Esophagus mucosa (tissue), 1 donor: ENCODE data around the gene CIBAR2. TPM values are rescaled to one million over a fixed set of nuclear protein-coding genes. Genes with fewer than 3 reads are reported as not detected.

Experiments
- ATAC-seq: fragments of 200-7000 bp; cut with Tn5 transposase; one replicate; pipeline ENCODE4 v1.9.1; 2020
- total RNA-seq: library from RNA; stranded (reverse); gene quantifications from one replicate; pipeline ENCODE4 v1.2.4, GENCODE V29; 2023
- donor health status: DM: yes; HTN: yes; CAD: no.

Gene CIBAR2
- total RNA-seq, result not detected

DNA sequence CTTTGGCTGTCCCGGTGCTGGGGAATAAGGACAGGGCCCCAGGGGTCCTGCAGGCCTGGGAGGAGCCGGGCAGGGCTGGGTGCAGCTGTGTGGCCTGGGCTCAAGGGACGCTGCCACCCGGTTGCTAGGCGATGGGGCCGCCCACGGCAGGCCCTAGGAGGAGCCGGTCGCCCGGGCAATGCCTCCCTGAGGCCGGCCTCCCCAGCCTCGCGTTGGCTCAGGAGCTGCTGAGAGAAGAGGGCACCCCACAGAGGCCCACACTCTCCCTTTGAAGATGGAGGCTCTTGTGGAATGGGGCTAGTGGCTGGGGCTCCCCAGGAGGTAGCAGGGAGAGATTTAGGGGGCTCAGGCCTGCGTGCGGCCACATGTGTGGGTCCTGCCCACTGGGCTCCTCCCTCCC, at the start of gene CIBAR2:
TSS of gene CIBAR2 (minus strand) at position 109 of the 400 bp plus-strand sequence. CDS start 120 bp downstream, outside the sequence.
- peak; percentile 4 for ATAC-seq

DNA sequence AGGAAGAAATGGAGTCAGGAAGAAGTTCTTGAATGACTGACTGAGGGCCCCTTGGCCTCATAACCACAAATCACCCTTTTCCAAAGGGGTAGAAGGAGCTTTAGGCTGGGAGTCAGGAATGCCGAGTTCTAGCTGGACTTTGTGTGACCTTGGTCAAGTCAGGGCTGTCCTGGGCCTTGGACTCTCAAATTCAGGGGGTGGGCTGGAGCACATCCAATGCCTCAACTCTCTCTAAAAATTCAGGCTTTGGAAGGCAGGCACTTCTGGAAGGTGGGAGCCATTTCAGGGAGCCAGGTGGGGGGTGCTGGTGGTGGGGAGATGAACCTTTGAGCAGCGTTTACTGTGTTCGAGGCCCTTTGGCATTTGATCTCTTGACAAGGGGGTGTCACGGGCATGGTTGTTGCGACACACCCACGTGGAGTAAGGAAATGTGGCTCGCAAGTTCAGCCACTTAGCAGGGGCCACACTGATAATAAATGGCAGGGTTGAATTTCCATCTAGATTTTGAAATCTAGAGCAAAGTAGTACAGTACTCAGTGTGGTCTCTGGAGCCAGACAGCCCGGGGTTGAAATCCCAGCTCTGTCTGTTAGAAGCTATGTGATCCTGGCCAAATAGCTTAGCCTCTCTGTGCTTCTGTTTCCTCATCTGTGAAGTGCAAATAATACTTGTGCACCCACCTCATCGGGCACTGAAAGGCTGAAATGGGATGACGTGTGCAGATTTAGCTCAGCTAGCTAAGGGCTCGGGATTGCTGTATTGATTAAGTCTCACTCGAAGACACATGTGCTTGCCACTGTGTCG, 47.1 kb upstream of the CIBAR2 start:
- ATAC-seq, result no peak

DNA sequence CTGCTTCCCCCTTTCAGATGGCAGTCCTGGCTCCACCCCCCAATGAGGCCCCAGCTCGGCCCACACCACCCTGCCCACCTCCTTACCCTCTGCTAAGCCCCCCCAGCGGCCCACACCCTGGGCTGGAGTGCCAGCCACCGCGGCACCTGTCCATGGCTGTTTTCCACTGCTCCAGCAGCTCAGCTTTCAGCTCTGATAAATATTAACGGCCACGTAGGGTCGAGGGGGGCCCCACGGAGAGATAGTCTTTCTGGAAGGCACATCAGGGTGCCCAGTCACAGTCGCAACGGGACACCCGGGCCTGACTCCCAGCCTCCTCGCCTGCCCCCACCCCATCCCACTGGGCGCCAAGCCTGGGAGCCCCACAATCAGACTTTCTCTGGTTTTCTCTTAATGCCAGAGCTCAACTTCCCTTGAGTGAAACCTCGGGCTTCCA, 46.5 kb upstream of the CIBAR2 start:
- ATAC-seq, result no peak

DNA sequence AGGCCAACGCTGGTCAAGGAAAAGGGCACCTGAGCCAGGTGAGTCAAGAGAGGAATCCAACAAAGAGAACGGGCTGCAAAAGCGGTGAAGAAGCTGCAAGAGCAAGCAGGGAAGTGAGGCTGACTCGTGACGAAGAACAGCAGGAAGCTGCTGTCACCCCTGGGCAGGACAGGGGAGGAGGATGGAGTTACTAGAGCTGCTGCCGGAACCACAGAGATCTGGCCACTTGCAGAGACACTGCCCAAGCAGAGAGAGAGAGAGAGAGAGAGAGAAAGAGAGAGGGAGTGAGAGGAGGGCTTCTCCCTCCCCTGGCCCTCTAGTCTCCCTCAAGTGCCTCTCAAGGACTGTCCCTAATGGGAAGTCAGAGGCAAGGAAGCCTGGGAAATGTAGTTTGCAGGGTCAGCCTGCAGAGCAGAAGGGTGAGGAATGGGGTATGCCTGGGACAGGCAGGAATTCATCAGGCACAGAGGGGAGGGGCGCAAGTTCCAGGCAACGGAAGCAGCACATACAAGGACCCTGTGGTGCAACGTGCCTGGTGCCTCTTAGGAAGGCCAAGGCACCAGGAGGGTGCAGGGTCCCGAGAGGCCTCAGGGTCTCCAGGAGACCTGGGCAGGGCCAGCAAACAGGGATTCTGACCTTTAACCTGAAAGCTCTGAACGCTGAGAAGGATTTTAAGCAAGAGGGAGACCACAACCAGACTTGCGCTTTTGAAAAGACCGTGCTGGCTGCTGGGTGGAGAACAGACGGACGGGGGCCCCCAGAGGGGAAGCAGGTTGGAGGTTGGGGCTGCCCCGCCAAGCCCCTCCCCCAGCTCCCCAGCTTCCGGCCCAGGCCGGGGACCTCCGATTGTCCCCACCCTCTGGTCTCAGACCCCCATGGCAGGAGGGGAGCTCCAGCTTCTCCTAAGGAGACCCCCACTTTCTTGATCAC, 45.8 kb upstream of the CIBAR2 start:
- ATAC-seq, result no peak

DNA sequence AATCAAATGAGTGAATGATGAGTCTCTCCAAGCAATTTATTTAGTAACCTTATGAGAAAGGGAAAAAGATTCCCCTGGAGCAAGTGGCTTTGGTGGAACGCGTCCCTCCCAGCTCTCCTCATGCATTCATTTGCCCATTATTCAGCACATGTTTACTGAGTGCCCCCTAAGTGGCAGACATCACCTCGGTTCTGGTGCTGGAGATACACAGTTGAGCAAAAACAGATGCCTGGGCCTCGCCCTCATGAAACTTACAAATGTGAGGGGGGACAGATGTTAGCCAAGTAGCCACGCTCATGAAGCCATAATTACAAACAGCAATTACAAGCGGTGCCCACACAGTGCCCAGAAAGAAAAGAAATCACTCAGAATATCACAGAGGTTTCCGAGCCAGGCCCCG, 45.1 kb upstream of the CIBAR2 start:
- no peak for ATAC-seq

DNA sequence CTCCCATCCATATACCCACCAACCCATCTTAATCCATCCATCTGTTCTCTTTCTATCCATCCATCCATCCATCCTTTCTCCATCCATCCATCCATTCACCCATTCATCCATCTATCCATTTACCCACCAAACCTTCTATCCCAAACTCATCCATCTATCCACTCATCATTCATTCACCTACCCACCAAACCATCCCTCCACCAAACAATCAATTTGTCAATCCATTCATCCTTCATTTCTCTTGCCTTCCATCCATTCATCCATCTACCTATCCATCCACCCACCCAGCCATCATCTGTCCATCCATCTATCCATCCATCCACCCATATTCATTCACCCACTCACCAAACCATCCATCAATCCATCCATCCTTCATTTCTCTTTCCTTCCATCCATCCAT, 44.6 kb upstream of the CIBAR2 start:
- no peak for ATAC-seq

DNA sequence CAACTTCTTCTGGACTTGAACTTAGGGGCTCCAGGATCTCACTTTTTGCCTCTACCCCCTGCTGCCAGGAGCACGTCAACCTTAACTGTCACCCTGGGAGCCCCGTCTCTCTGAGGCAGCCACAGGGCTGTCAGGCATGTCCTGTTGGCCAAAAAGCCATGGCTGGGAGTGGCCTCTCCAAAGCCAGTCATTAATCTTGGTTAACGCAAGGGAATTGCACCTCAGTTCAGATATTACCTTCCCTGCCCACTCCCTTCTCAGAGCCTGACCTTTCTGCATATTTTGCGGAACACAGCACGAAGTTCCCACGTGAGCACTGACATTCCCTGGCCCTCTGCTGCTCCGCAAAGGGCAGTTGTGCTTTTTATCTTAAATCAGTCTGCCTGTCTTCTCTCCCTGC, 44.2 kb upstream of the CIBAR2 start:
- ATAC-seq, result no peak

DNA sequence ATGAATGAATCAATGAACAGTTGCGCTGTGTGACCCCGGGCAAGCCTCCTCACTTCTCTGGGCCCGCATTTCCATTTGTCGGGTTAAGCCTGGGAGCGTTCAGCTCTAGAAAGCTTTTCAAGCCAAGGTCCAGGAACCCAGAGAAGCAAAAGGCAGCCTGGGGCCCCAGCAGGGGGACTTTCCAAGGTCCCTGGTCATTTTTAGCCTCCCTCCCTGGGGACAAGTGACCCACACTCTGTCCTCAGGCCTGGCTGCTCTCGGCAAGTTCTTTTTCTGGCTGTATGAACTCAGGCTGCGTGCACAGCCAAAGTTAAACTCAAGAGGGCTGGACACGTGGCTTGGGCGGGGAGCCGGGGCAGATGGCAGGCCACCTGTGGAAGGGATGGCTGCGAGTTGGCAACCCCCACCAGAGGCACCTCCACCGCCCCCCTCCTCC, 41.4 kb upstream of the CIBAR2 start:
- ATAC-seq, result no peak

DNA sequence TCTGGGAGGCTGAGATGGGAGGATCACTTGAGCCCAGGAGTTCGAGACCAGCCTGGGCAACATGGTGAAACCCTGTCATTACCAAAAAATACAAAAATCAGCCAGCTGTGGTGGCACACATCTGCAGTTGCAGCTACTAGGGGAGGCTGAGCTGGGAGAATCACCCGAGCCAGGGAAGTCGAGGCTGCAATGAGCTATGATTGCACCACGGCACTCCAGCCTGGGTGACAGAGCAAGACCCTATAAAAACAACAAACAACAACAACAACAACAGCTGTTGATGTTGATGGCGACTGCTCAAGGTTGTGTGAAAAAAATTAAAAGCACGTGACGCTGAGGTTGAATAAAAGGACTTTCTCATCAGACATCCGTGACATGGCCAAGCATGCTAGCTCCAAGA, 40.8 kb upstream of the CIBAR2 start:
- ATAC-seq, result no peak

DNA sequence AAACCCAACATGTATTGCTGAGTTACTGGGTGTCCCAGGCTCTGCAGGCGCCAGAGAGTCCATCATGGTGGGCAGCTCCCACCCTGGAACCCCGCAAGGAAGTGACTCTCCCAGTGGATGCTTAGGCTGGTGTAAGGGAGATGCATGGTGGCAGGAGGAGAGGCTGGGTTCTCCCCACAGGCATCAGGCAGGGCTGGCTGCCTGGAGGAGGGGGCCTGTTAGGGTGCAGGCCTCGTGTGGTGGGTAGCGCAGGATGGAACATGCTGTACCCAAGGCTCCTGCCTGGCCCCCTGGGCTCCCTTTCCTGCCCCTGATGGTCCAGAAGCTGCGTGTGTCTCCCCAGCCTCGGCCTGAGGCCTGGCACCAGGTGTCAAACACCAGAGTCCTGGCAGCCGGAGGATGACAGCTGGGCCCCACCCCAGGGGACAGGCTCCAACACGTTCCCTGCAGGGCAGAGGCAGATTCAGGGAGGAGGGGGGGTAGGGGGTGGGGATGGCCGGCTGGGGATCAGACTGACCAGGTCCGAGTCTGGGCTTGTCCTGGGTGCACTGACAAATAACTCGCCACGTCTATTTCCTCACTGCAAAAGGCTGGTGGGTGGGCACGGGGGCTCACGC, 40.2 kb upstream of the CIBAR2 start:
- peak; percentile 64 for ATAC-seq

DNA sequence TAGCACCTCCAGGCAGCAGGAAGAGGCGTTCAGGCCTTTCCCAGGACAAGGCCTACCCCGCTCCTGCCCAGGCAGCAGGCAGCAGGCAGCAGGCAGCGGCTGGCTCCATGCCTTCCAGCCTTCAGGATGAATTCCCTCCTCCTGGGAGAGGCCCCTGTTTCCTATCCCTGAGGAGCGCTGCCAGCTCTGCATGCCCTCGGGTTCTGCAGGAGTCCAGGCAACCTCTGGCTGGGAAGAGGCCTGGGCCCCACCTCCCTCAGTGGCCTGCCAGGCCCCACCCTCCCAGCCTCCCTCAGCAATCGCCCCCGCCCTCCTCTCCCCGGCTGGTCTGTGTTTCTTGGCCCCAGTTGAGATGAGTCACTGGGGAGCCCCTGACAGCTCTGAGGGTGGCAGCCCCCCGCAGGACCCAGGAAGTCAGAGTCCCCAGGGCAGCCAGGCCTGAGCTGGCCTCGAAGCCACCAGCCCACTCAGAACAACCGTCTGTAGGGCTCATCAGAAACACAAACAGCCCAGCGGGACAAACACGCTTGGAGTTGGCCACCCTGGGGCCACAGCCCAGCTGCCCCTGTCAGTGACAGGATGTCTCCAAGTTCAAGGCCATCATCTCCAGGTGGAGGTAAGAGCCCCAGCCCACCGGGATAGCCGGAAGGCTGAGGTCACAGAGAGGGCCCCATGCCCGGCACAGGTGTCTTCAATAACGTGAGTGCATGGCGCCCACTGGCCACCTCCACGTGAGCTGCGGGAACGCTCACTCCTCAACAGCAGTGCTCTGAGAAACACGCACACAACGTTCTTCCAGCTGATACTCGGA, 39.5 kb upstream of the CIBAR2 start:
- ATAC-seq, result peak; percentile 64

DNA sequence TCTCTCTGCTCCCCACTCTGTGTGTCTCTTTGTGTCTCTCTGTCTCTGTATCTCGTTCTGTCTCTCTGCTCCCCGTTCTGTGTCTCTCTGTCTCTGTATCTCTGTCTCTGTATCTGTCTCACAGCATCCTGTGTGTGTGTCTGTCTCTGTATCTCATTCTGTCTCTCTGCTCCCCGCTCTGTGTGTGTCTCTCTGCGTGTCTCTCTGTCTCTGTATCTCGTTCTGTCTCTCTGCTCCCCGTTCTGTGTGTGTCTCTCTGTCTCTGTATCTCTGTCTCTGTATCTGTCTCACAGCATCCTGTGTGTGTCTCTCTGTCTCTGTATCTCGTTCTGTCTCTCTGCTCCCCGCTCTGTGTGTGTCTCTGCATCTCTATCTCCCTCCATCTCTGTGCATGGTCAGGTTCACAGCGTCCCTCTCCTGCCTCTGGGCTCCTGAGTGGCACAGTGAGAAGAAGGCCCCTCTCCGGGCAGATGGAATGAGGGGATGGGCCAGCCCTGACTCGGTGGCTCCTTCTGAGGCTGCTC, 38.9 kb upstream of the CIBAR2 start:
- ATAC-seq, result no peak

DNA sequence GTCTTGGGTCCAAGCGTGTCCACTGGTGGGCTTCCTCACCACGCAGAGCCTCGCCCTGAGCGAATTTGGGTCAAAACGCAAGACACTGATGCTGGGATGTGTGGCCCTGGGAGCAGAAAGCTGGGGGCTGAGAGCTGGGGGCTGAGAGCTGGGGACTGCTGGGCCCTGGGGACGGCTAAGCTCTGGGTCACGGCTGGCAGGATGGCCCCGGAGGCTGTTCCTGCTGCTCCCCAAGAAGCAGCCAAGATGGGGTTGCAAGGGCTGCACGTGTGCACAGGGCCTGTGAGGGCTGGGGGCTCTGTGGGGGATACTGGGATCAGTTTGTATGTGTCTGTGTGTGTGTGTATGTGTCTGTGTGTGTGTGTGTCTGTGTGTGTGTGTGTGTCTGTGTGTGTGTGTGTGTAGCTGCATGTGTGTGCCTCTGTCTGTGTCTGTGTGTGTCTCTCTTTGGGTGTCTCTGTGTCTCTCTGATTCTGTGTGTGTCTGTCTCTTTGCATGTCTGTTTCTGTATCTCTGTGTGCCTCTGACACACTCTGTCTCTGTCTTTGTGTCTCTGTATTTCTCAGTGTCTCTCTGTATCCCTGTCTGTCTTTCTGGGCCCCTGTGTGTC, 38.2 kb upstream of the CIBAR2 start:
- no peak for ATAC-seq

DNA sequence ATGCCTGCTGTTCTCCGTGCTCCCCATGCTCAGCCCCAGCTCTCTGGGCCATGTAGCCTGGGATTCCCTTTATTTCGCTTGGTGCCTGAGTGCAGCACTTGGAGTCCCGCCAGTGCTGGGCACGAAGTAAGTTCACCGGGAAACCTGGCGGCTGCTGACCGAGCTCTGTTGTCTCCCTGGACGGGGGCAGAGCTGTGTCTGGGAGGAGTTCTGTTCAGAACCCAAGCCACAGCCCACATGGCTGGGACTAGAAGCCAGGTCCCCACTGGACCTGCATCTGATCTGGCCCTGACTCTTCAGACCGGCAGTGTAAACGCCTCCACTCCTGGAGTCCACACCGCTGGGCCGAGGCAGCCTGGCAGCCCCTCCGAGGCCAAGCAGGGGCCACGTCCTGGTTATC, 37.5 kb upstream of the CIBAR2 start:
- ATAC-seq, result no peak

DNA sequence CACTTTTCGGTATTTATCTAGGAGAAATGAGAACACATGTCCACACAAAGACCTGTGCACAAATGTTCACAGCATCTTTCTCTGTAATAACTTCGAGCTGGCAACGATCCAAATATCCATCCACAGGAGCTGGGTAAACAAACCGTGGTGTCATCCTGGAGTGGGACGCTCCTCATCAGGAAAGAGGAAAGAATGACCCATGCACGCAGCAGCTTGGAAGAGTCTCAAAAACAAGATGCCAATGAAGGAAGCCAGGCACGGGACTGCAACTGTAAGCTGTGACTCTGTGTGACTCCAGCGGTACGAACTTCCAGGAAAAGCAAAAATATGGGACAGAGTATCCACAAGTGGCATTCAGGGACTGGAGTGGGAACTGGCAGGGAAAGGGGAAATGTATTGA, 36.7 kb upstream of the CIBAR2 start:
- no peak for ATAC-seq

DNA sequence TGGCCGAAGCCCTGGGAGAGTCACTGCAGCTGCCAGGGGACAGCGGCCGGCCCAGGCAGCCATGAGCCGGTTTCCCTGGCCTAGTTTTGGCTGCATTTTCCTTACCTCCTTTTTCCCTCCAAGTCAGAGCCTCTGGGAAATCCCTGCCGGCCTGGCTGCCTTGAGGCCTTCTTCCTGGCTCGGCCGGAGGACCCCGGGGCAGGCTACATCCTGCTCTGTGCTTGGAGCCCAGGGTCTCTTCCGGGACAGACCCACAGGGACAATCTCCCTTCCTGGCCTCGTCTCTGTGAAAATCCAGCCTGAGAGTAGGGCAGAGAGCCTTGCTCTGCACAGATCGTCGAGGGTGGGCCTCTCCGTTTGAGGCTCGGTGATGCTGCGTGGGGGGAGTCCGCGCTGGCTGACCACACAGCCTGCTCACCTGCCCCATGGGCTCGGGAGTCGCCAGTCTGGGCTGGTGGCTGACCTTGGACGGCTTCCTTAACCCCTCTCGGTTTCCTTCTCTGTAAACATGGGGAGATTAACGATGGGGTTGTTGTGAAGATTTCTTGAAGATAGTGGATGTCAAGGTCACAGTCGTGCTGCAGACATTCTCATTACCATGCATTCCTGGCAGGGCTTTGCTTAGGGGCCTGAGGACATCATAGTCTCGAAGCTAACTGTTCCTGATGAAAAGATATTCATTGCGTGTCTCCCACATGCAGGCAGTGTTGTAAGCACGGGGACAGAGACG, 34.8 kb upstream of the CIBAR2 start:
- ATAC-seq, result no peak

DNA sequence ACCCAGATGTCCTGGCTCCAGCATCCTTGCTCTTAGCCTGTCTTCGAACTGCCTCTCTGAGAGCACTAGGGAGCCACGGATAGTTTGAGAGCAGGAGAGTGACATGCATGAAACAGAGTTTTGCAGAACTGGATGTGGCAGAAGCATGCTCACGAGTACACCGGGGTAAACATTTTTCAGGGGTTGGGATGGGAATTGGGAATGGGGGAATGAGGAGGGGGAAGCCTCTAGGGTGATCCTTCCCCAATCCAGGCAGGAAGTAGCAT, 34.2 kb upstream of the CIBAR2 start:
- no peak for ATAC-seq

DNA sequence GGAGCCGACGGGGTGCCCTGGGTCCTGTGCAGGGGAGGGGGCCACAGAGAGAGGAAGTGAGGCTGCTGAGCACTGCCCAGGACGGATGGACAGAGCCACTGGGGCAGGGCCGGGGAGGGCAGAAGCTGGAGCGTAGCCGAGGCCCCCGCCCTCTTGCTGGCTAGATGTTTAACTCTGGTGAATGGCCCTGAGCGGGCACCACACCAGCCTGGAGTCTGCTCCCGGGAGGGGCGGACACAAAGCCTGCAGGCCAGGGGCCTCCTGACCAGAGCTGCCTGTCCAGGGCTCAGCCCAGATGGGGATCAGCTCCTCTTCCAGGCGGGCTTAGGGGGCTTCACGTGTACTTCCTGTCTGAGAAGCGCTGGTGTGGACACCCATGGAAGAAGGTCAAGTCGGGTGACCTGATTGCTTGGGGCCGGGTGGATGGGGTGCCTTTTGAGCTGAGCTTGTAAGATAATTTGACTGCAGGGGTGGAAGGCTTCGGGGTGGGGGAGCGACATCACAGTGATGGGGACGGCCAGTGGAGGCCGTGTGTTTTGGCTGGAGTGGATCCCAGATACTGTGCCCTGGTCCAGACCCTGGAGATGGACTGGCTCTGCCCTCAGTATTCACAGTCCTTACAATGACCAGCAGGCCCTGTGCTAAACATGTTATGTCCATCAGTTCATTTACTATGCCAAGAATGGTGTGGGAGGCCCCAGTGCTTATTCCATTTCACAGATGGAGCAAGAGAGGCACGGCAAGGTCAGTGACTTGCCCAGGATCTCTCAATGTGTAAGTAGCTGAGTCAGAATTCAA, 33.7 kb upstream of the CIBAR2 start:
- no peak for ATAC-seq

DNA sequence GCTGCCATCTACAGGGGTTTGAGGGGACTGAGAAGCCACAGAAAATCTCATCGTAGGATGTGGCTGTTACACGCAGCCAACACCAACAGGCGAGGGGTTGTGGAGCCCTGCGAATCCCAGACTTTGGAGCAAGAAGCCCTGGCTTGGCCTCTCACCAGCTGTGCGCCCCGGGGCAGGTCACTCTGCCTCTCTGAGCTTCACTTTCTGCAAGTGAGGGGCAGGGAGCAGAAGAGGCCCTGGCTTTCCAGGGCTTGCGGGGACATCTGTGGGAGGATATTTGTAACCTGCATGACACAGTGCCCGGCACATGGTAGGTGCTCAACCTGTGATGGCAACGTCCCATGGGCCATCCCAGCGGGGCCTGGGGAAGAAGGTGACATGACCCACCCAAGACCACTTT, 32.9 kb upstream of the CIBAR2 start:
- no peak for ATAC-seq
